Tibial artery (tissue), 4 donors: ENCODE measurements around the gene MAP3K8.
A peak's percentile ranks its signal among the peaks of the same experiment; 100 is the strongest.

Experiments used
- DNase-seq, 2 donors: peaks; one replicate each; pipeline ENCODE4 v3.0.0-alpha.2; 2019
- H3K27ac ChIP-seq, 2 donors: fragments of 200-600 bp; sonication (generic) in 1 of 2; 1 replicate in 1 of 2; 2 replicates in 1 of 2; pipeline ENCODE4 v1.5.1; 2018 to 2019; ENCODE audit warnings: mild to moderate bottlenecking in 1 of 2
- H3K27me3 ChIP-seq, 2 donors: fragments of 200-600 bp; sonication (generic) in 1 of 2; one replicate each; pipeline versions ENCODE4 v1.5.1 to v1.6.0; 2016 to 2019
- H3K36me3 ChIP-seq, 3 donors: fragments of 200-600 bp; sonication (generic) in 2 of 3; one replicate each; pipeline ENCODE4 v1.5.1; 2016 to 2019; ENCODE audit warnings: mild to moderate bottlenecking in 2 of 3
- H3K4me1 ChIP-seq, 4 donors: fragments of 200-600 bp; sonication (generic) in 2 of 4; 1 replicate in 3 of 4; 2 replicates in 1 of 4; pipeline ENCODE4 v1.5.1; 2016 to 2019
- H3K4me3 ChIP-seq, 2 donors: fragments of 200-600 bp; sonication (generic) in 1 of 2; 1 replicate in 1 of 2; 2 replicates in 1 of 2; pipeline ENCODE4 v1.5.1; 2018 to 2019; ENCODE audit warnings: mild to moderate bottlenecking in 2 of 2
- H3K9me3 ChIP-seq, 3 donors: fragments of 200-600 bp; sonication (generic) in 1 of 3; one replicate each; pipeline ENCODE4 v1.5.1; 2016 to 2019
- CTCF ChIP-seq, 2 experiments: fragments of 200-600 bp in 1 of 2; fragments of 450-650 bp in 1 of 2; IDR thresholded peaks; one replicate each; pipeline ENCODE4 v1.5.1; 2017 to 2019; ENCODE audit warnings: antibody characterized with exemption in 2 of 2, mild to moderate bottlenecking in 1 of 2, moderate library complexity in 1 of 2
- intact Hi-C: fragments of 100-400 bp; cut with DNase I; formaldehyde crosslinking; loops from one replicate; pipeline ENCODE4 v1.15.0; 2023; ENCODE audit warnings: low total_unique reads

Gene MAP3K8

GRCh38 chr10:30442019-30442606 lies 8.1 kb downstream of the MAP3K8 start:
- intact Hi-C loops, result no loop called here
- H3K4me3 ChIP-seq, result peak overlapping the region in 1 of 2 donors; percentile 13
- H3K9me3 ChIP-seq, result no peaks in the 10 kb centered on the region
- H3K27ac ChIP-seq, result peak overlapping the region; percentile 27 to 63
- DNase-seq, result no peak
- peaks cover 15 to 98% (median 70%) of the 10 kb centered on the region in 4 donors for H3K4me1 ChIP-seq
- no peak for TF ChIP-seq CTCF (IDR thresholded peaks at IDR 0.05)
- no peaks in the 10 kb centered on the region for H3K27me3 ChIP-seq
- H3K36me3 ChIP-seq, result peaks cover 28 to 47% (median 36%) of the 10 kb centered on the region in 3 donors

DNA sequence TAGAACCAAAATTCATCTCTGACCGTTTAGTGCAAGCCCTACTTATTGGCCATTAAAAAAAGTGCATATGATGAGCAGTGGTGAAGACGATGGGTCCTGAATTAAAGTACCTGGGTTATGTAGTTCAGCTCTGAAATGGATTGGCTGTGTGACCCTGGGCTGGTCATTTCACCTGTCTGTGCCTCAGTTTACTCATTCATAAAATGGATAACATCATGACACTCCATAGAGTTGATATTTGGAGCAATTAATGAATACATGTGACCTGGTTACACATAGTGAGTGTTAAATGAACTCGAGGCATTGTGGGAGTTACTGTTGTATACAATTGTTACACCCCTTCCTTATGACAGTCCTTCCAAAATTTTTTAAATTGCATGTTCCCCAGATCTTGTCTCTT lies 9.1 kb downstream of the MAP3K8 start:
- Histone ChIP-seq H3K27me3 (no peaks in the 10 kb centered on the region), H3K4me3 (no peak overlapping the region), H3K9me3 (no peaks in the 10 kb centered on the region), H3K27ac (peak overlapping the region in 1 of 2 donors; percentile 63), H3K36me3 (peaks cover 37 to 56% (median 46%) of the 10 kb centered on the region in 3 donors), H3K4me1 (peaks cover 15 to 88% (median 67%) of the 10 kb centered on the region in 4 donors)
- no peak for DNase-seq
- intact Hi-C loops, result no loop called here
- no peak for TF ChIP-seq CTCF (IDR thresholded peaks at IDR 0.05)

- Histone ChIP-seq H3K4me3 (no peak overlapping the region), H3K4me1 (peaks cover 15 to 66% (median 46%) of the 10 kb centered on the region in 4 donors), H3K9me3 (no peaks in the 10 kb centered on the region), H3K27ac (peak overlapping the region; percentile 59 to 63), H3K36me3 (peaks cover 52 to 63% (median 54%) of the 10 kb centered on the region in 3 donors), H3K27me3 (no peaks in the 10 kb centered on the region)
- intact Hi-C loops, result no loop called here
- no peak for DNase-seq
- TF ChIP-seq CTCF (IDR thresholded peaks at IDR 0.05), result no peak
Measured at GRCh38 chr10:30445711-30446110, 11.7 kb downstream of the MAP3K8 start.

DNA sequence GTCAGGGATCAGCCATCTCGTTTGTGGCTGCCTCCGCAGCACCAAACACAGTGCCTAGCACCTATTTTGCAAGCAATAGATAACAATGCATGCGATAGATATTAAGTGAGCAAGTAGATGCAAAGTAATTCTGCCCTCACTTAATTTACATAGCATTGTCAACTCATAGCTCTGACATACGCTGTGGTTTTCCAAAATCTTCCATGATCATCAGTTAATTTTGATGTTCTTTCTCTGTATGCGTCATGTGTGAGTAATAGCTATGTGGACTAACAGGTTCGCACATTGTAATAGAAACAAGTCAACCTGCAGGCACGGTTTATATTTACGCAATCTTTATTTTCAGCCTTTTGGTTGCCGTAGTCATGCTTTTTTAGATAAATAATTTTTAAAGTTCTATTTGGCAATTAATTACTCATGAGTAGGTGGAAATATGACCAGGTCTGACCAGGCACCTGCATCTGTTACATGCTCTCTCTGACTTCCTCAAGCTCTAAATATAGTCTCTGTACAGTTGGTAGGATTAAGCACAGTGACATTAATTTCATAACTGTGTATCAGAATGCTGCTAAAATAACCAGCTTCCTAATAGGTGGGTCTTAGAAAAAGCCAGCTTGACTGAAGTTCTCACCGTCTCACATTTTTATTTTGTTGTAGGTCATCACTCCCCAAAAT lies 13.3 kb downstream of the MAP3K8 start:
- DNase-seq, result no peak
- H3K4me3 ChIP-seq, result no peak overlapping the region
- H3K27ac ChIP-seq, result no peak overlapping the region
- peaks cover 61 to 68% (median 68%) of the 10 kb centered on the region in 3 donors for H3K36me3 ChIP-seq
- intact Hi-C loops, result no loop called here
- peaks cover 9 to 62% (median 31%) of the 10 kb centered on the region in 4 donors for H3K4me1 ChIP-seq
- no peaks in the 10 kb centered on the region for H3K27me3 ChIP-seq
- H3K9me3 ChIP-seq, result no peaks in the 10 kb centered on the region
- TF ChIP-seq CTCF (IDR thresholded peaks at IDR 0.05), result no peak

DNA sequence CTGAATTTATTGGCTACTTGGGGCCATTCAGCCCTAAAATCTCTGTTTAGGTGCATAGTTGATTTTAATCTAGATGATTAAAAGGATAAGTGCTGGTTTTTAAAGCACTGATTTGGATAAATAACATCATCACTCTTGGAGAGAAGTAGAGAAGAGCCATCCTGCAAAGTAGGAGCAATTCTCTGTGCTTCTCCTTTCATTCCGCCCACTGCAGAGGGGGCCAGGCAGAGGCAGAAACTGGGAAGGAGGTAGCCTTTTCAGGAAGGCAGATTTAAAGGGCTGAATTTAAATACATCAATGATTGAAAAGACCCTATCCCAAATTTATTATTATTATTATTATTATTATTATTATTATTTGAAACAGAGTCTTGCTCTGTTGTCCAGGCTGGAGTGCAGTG lies 14.1 kb downstream of the MAP3K8 start:
- H3K27ac ChIP-seq, result no peak overlapping the region
- intact Hi-C loops, result no loop called here
- H3K36me3 ChIP-seq, result peaks cover 66 to 68% (median 66%) of the 10 kb centered on the region in 3 donors
- no peaks in the 10 kb centered on the region for H3K27me3 ChIP-seq
- peaks cover 8 to 62% (median 27%) of the 10 kb centered on the region in 4 donors for H3K4me1 ChIP-seq
- H3K9me3 ChIP-seq, result no peaks in the 10 kb centered on the region
- H3K4me3 ChIP-seq, result no peak overlapping the region
- no peak for TF ChIP-seq CTCF (IDR thresholded peaks at IDR 0.05)
- DNase-seq, result no peak
